Uterus (tissue), 2 donors: Measurements from ENCODE around the gene ESPL1.

Experiments
- POLR2A ChIP-seq, 2 donors: fragments of 450-650 bp; IDR thresholded peaks; one replicate each; pipeline ENCODE4 v1.6.1; 2016; ENCODE audit warnings: antibody characterized with exemption in 2 of 2, mild to moderate bottlenecking in 1 of 2, moderate library complexity in 1 of 2
- TF ChIP-seq, protein P1 (sequence below), 4 experiments: fragments of 200-600 bp in 2 of 4; fragments of 450-650 bp in 2 of 4; sonication (generic) in 2 of 4; IDR thresholded peaks; one replicate each; pipeline ENCODE4 v1.5.1; 2016 to 2019; ENCODE audit warnings: antibody characterized with exemption in 4 of 4, mild to moderate bottlenecking in 2 of 4, moderate library complexity in 1 of 4

DNA sequence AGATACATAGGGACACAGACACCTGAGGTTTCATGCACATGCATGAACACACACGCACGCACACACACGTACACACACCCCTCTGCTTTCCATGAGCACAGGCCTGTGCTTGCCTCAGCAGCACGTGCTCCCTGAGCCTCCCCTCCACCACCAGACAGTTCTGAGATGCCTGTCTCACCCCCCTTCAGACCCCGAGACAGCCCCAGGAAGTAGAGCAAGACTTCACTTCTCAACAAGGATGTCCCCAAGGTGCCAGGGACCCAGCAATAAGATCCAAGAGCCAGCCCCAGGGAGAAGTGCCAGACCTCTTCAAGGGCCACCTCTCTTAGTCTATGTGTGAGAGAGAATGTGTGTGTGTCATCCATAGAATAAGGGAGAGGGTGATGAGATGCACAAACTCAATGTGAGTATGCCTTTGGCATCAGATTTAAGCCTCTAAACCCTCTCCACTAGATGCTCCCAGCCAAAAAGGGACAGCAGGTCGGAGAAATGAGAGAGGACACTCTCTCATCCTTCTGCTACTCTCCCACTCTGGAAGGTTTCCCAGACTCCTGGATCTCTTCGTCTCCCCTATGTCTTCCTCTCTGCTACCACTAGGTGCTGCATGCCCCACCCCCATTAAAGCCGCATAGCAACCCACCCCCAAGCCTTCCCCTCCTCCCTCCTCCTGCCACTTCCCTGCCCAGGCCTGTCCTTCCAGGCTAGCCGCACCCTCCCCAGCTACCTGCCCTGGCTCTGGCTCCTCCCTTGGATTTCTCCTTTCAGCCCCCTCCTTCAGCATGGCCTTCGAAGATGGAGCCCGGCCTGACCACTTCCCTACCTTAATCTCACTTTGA lies 43.8 kb upstream of the ESPL1 start:
- TF ChIP-seq, protein P1, sequence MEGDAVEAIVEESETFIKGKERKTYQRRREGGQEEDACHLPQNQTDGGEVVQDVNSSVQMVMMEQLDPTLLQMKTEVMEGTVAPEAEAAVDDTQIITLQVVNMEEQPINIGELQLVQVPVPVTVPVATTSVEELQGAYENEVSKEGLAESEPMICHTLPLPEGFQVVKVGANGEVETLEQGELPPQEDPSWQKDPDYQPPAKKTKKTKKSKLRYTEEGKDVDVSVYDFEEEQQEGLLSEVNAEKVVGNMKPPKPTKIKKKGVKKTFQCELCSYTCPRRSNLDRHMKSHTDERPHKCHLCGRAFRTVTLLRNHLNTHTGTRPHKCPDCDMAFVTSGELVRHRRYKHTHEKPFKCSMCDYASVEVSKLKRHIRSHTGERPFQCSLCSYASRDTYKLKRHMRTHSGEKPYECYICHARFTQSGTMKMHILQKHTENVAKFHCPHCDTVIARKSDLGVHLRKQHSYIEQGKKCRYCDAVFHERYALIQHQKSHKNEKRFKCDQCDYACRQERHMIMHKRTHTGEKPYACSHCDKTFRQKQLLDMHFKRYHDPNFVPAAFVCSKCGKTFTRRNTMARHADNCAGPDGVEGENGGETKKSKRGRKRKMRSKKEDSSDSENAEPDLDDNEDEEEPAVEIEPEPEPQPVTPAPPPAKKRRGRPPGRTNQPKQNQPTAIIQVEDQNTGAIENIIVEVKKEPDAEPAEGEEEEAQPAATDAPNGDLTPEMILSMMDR (IDR thresholded peaks at IDR 0.05) = peak in 1 of 4 experiments; percentile 18
- TF ChIP-seq POLR2A (IDR thresholded peaks at IDR 0.05) = no peak
